Fibroblast of lung (primary cell): Measurements from ENCODE around the gene CLASP1. TPM values are rescaled to one million over a fixed set of nuclear protein-coding genes. Genes with fewer than 3 reads are reported as not detected.

Experiments used
- DNase-seq, 2 donors: peaks; one replicate each; pipeline versions ENCODE4 v3.0.0 to v3.0.0-alpha.2; 2010; ENCODE audit warnings: low read depth in 2 of 2
- H2AFZ ChIP-seq: 2 replicates; pipeline ENCODE4 v1.5.1; 2012; ENCODE audit warnings: low read length, control low read depth, inconsistent platforms
- H3K27ac ChIP-seq: 2 replicates; pipeline ENCODE4 v1.5.1; 2011; ENCODE audit warnings: low read length, control low read depth; ENCODE audit not compliant: insufficient read depth
- H3K27me3 ChIP-seq: 2 replicates; pipeline ENCODE4 v1.5.1; 2011; ENCODE audit warnings: mild to moderate bottlenecking, low read length; ENCODE audit not compliant: control insufficient read depth, insufficient read depth
- H3K36me3 ChIP-seq: 2 replicates; pipeline ENCODE4 v1.5.1; 2011; ENCODE audit warnings: low read length; ENCODE audit not compliant: control insufficient read depth, insufficient read depth
- H3K4me1 ChIP-seq: 2 replicates; pipeline ENCODE4 v1.5.1; 2011; ENCODE audit warnings: low read length; ENCODE audit not compliant: control insufficient read depth, insufficient read depth; ENCODE audit errors: extremely low read depth
- H3K4me2 ChIP-seq: 2 replicates; pipeline ENCODE4 v1.5.1; 2011; ENCODE audit warnings: low read length, control low read depth; ENCODE audit not compliant: insufficient read depth; ENCODE audit errors: extremely low read depth
- H3K4me3 ChIP-seq, 4 experiments: fragments of 200-600 bp in 1 of 4; sonication (generic) in 1 of 4; replicated peaks in 1 of 4; 2 replicates each; pipeline ENCODE4 v1.5.1; 2011 to 2016; ENCODE audit warnings: low read length in 4 of 4, low read depth in 3 of 4, mild to moderate bottlenecking in 3 of 4, control low read depth in 2 of 4, inconsistent platforms in 1 of 4, mixed read lengths in 1 of 4; ENCODE audit not compliant: insufficient read depth in 1 of 4; ENCODE audit errors: control extremely low read depth in 1 of 4
- H3K79me2 ChIP-seq: 2 replicates; pipeline ENCODE4 v1.5.1; 2012; ENCODE audit warnings: mild to moderate bottlenecking, low read length, inconsistent platforms; ENCODE audit not compliant: control insufficient read depth, insufficient read depth
- H3K9ac ChIP-seq: 2 replicates; pipeline ENCODE4 v1.5.1; 2011; ENCODE audit warnings: mild to moderate bottlenecking, low read length, control low read depth; ENCODE audit not compliant: insufficient read depth
- H3K9me3 ChIP-seq: 2 replicates; pipeline ENCODE4 v1.5.1; 2012; ENCODE audit warnings: low read depth, low read length; ENCODE audit not compliant: control insufficient read depth, insufficient read depth
- H4K20me1 ChIP-seq: 2 replicates; pipeline ENCODE4 v1.5.1; 2011; ENCODE audit warnings: low read length; ENCODE audit not compliant: control insufficient read depth, insufficient read depth; ENCODE audit errors: extremely low read depth
- EZH2 ChIP-seq: IDR thresholded peaks from 2 replicates; pipeline ENCODE4 v1.5.1; 2012; ENCODE audit warnings: low read length, control low read depth, mild to moderate bottlenecking; ENCODE audit errors: missing control alignments
- polyA plus RNA-seq, 2 donors: library from polyadenylated mRNA; depleted of rRNA in 1 of 2; stranded (reverse) in 1 of 2; unstranded in 1 of 2; fragments of >200 nt; gene quantifications; 2 replicates each; pipeline ENCODE4 v1.2.1, GENCODE V29; 2011 to 2012; ENCODE audit warnings: missing spikeins in 1 of 2
- total RNA-seq: library from RNA; depleted of rRNA; stranded (reverse); fragments of >200 nt; gene quantifications from 2 replicates; pipeline ENCODE4 v1.2.1, GENCODE V29; 2014
- TF ChIP-seq, protein P1 (sequence below), 2 donors: IDR thresholded peaks in 1 of 2; conservative IDR thresholded peaks in 1 of 2; 1 replicate in 1 of 2; 2 replicates in 1 of 2; pipeline ENCODE4 v1.5.1; 2011 to 2012; ENCODE audit warnings: low read length in 2 of 2, control low read depth in 1 of 2, inconsistent platforms in 1 of 2, low read depth in 1 of 2, mild to moderate bottlenecking in 1 of 2

Gene CLASP1
- total and polyA plus RNA-seq, 2 donors (not counting 1 experiment from before 2014, with no cell fraction given): 6.0 to 48.4 TPM

DNA sequence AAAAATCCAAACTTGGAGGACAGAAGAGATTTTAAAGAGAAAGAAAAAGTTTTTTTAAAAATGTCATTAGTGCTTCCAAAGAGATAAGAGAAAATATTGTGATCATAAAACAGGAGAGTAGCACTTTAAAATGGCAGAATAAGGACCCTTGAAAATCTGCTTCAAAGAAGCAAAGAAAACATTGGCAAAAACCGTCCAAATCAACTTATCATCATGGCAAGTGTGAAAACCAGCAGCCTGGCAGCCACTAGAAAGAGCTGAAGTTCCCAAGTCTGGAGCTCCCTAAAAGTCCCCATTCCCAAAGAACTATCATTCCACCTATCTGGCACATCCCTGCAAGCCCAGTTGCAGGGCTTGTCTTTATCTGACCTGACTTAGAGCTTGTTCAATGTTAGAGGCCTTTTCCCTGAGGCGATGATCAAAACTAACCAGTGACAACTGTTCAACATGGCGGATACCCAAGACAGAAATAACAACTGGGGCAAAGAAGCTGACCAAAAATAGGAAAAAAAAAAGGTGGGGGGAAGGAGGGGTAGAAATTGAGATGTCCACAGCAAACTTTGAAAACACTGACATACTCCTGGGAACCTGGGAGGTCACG, 143.2 kb downstream of the CLASP1 start:
- H3K27ac ChIP-seq: no peak overlapping the region

DNA sequence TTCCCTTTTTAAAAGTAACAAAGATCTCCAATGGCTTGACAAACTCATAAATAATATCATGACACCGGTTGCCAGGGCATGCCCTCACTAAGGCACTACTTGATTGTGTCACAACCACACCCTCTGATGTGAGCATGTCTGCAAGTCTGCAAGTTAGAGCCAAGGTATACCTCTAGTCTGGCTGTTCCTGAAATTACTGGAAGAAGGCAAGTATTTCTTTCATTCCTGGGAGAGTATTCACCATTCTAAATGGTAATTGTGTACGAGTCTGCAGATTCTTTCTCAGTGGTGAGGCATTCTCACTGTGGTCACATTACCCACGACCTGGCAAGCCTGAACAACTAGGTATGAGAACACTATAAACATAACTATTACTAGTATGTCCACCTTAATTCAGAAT, 144.3 kb downstream of the CLASP1 start:
- peaks cover 10% of the 10 kb centered on the region for H3K4me1 ChIP-seq
- DNase-seq: peak; percentile 51 to 99
- no peaks in the 10 kb centered on the region for H3K27me3 ChIP-seq
- H3K36me3 ChIP-seq: no peaks in the 10 kb centered on the region
- no peak overlapping the region for H2AFZ ChIP-seq
- H4K20me1 ChIP-seq: no peaks in the 10 kb centered on the region
- H3K4me3 ChIP-seq: no peak overlapping the region
- H3K4me2 ChIP-seq: no peak overlapping the region
- no peak for TF ChIP-seq EZH2
- TF ChIP-seq, protein P1, sequence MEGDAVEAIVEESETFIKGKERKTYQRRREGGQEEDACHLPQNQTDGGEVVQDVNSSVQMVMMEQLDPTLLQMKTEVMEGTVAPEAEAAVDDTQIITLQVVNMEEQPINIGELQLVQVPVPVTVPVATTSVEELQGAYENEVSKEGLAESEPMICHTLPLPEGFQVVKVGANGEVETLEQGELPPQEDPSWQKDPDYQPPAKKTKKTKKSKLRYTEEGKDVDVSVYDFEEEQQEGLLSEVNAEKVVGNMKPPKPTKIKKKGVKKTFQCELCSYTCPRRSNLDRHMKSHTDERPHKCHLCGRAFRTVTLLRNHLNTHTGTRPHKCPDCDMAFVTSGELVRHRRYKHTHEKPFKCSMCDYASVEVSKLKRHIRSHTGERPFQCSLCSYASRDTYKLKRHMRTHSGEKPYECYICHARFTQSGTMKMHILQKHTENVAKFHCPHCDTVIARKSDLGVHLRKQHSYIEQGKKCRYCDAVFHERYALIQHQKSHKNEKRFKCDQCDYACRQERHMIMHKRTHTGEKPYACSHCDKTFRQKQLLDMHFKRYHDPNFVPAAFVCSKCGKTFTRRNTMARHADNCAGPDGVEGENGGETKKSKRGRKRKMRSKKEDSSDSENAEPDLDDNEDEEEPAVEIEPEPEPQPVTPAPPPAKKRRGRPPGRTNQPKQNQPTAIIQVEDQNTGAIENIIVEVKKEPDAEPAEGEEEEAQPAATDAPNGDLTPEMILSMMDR (conservative IDR thresholded peaks at IDR 0.05 in 1 of 2, IDR thresholded peaks at IDR 0.05 in 1 of 2; ENCODE audit: low read depth in 1 of 2, low read length in 2 of 2): no peak
- no peak overlapping the region for H3K9ac ChIP-seq
- H3K79me2 ChIP-seq: peaks cover 2% of the 10 kb centered on the region
- peak overlapping the region; percentile 38 for H3K27ac ChIP-seq
- H3K9me3 ChIP-seq: no peaks in the 10 kb centered on the region

More for the DNA sequence above, 143.2 kb downstream of the CLASP1 start:
- no peak overlapping the region for H2AFZ ChIP-seq
- TF ChIP-seq, protein P1 (conservative IDR thresholded peaks at IDR 0.05 in 1 of 2, IDR thresholded peaks at IDR 0.05 in 1 of 2; ENCODE audit: low read depth in 1 of 2, low read length in 2 of 2): no peak
- no peak for TF ChIP-seq EZH2
- H4K20me1 ChIP-seq: no peaks in the 10 kb centered on the region
- H3K9me3 ChIP-seq: no peaks in the 10 kb centered on the region
- H3K79me2 ChIP-seq: peaks cover 2% of the 10 kb centered on the region
- peaks cover 10% of the 10 kb centered on the region for H3K4me1 ChIP-seq
- DNase-seq: no peak
- no peaks in the 10 kb centered on the region for H3K36me3 ChIP-seq
- no peak overlapping the region for H3K4me2 ChIP-seq
- H3K27me3 ChIP-seq: no peaks in the 10 kb centered on the region
- no peak overlapping the region for H3K4me3 ChIP-seq
- no peak overlapping the region for H3K9ac ChIP-seq

DNA sequence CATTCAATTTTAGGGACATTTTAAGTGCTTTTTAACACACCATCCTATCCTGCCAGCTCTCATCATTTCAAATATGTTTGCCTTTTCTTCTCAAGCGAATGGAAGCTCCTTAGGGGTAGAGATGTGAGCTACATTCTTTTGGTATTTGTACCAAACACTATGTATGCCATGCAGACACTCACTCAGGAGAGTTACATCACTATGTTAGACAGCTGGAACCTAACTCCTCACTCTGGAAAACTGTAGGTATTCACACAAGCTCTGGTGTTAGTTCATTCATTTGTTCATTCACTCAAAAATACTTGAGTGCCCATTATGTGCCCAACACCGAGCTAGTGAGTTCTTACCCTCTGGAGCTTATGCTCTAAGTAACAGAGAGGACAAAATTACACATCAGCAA, 144.9 kb downstream of the CLASP1 start:
- no peaks in the 10 kb centered on the region for H4K20me1 ChIP-seq
- TF ChIP-seq EZH2: no peak
- TF ChIP-seq, protein P1 (conservative IDR thresholded peaks at IDR 0.05 in 1 of 2, IDR thresholded peaks at IDR 0.05 in 1 of 2; ENCODE audit: low read depth in 1 of 2, low read length in 2 of 2): no peak
- H3K9me3 ChIP-seq: no peaks in the 10 kb centered on the region
- H3K27me3 ChIP-seq: no peaks in the 10 kb centered on the region
- H3K9ac ChIP-seq: no peak overlapping the region
- H3K36me3 ChIP-seq: no peaks in the 10 kb centered on the region
- H3K27ac ChIP-seq: peak overlapping the region; percentile 38
- peaks cover 2% of the 10 kb centered on the region for H3K79me2 ChIP-seq
- peak in 1 of 2 donors; percentile 45 for DNase-seq
- H3K4me2 ChIP-seq: no peak overlapping the region
- H3K4me1 ChIP-seq: peaks cover 10% of the 10 kb centered on the region
- H2AFZ ChIP-seq: no peak overlapping the region
- H3K4me3 ChIP-seq: no peak overlapping the region
